ENCODE data around the gene OSGIN1.
"Not testable (repeated sequence)": the region's sequence is repeated elsewhere in the genome, so short reads cannot be mapped to it uniquely, and the experiment has no call there.

Gene OSGIN1

DNA sequence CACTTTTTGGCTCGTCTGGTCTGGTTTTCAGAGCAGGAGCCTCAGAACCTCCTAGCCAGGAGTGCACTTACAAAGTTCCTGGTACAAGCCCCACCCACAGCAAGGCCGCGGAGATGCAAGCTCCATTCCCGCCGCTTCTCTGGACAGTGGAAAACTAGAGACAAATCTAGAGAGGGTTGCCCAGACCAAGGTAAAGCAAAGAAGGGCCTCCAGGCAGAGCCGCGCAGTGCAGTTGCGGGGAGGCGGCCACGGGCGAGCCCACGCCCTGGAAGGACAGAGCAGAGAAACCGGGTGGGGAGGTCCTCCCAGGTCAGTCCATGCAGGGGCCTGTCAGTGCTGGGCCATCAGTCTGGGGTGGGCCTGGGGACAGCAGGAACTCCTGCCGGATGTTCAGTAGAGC is 11.0 kb upstream of the OSGIN1 start:
- DNase-seq = no peak

DNA sequence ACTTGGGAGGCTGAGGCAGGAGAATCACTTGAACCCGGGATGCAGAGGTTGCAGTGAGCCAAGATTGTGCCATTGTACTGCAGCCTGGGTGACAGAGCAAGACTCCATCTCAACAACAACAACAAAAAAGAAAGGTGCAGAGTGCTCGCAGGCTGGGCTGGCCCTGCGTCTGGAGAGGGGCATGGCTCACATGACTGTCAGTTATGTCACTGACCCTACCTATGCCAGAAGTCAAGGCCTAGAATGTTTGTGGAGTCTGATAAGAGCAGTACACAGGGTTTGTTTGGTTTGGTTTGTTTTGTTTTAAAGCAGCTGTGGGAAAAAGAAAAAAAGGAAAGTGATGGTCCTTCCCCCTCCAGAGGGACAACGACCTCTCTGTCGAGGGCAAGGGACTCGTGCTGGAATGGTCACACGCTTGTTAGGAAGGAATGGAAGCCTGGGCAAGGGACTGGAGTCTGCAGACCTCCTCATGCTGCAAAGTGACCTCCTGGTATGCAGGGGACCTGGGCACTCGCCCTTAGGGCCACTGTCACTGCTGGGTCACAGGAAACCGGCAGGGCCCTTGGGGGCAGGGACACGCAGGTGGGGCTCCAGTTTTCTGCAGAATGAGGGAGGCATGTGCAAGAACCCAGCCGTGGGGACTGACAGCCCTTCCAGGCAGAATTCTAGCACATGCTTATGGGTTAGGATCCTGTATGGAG is 10.1 kb upstream of the OSGIN1 start:
- no peak for DNase-seq

- no peak for DNase-seq
Measured at GRCh38 chr16:83943516-83944050, 9.5 kb upstream of the OSGIN1 start.

- no peak for DNase-seq
Measured at GRCh38 chr16:83945587-83945986, 7.5 kb upstream of the OSGIN1 start.

- no peak for DNase-seq
Measured at GRCh38 chr16:83946154-83946780, 6.8 kb upstream of the OSGIN1 start.

DNA sequence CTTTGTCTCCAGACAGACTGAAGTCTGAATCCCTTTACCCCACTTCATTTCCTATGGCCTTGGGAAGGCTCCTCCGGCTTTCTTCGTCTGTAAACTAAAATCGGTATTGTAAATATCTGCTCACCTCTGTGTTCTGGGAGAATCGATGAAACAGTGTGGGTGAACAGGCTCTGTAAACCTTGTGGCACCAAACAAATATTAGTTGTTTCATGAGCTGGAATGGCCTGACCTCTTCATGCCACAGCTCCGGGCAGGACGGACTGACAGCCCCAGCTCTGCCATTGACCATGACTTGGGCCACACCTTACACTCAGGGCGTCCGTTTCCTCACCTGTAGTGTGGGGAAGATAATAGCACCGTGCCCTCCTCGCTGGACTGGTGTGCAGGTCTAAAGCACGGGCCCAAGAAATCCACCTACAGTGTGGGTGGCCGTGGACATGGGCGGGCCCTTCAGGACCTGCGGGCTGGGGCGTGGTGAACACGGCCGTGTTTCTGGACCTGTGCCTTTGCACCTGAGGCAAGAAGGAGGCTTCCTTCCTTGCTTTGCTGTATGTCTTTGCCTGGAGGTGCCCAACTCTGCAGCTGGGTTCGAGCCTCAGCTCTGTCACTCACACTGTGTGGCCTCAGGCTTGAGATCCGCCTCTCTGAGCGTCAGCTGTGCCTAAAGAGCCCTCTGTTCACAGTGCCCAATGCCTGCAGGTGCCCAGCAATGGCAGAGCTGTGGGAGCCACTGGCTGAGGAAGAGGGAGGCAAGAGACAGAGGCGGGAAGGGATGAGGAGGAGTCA is 6.1 kb upstream of the OSGIN1 start:
- DNase-seq = no peak

DNA sequence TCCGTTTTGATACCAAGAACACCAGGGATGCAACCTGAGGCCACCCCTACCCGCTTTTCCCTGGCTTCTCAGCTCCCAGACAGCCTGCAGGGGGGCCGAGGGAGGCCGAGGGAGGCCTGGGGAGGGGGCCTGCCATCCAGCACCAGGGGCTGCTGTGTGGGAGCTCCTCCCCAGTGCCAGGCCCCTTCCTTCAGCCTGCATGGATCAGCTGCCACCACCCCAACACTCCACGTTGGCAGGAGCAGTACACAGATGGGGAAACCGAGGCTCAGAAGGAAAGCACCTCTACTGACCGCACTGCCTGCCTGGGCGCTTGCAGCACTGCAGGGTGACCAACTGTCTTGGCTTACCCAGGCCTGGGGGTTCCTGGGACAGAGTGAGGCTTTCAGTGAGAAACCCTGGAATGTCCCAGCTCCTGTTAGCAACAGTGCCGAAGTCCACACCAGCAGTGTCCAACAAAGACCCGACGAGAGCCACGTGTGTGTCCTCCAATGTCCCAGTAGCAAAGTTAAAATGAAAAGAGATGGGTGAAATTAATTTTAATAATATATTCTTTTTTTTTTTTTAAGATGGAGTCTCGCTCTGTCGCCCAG is 5.3 kb upstream of the OSGIN1 start:
- DNase-seq = no peak

- no peak for DNase-seq
Measured at GRCh38 chr16:83948914-83949723, 3.9 kb upstream of the OSGIN1 start.

DNA sequence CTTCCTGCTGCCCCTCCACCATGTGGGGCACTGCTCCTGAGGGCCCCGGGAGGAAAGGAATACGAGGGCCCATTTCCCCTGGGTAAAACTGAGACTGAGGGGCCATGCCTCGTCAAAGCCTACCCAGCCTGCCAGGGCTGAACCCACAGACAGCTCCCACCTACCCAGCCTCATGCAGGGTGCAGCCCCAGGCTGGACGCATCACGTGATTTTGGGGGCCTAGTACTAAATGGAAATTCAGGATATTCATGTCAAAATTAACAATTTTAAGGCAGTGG is 3.4 kb upstream of the OSGIN1 start:
- DNase-seq = no peak

DNA sequence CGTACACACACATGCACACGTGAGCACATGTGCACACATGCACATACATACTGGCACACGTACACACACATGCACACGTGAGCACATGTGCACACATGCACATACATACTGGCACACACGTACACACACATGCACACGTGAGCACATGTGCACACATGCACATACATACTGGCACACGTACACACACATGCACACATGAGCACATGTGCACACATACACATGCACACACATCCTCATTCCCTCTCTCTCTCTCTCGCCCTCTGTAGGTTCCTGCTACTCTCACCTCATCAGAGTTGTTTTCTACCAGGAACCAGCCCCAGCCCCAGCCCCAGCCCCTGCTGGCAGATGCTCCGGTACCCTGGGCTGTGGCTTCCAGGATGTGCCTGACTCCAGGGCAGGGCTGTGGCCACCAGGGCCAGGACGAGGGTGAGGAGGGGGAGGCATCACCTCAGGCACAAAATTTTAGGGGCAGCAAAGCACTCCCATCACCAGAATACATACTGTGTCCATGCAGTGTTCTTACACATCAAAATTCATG is 2.1 kb upstream of the OSGIN1 start:
- not testable (repeated sequence) for DNase-seq

DNA sequence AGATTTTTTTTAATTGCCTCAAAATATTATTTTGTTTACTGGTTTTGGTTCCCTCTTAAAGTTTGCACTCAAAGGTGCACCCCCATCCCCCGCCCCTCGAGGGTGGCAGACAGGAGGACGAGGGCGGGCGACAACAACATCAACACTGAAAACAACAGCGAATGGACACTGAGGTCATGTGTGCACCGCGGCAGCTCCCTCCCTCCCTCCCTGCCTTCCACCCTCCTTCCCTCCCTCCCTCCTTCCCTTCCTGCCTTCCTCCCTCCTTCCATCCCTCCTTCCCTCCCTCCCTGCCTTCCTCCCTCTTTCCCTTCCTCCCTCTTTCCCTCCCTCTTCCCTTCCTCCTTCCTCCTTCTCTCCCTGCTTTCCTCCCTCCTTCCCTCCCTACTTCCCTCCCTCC is 1.5 kb upstream of the OSGIN1 start:
- no peak for DNase-seq

- no peak for DNase-seq
Measured at GRCh38 chr16:83952587-83952939, 477 bp upstream of the OSGIN1 start.

- no peak for DNase-seq
Measured at GRCh38 chr16:83953796-83954576, 946 bp downstream of the OSGIN1 start.

DNA sequence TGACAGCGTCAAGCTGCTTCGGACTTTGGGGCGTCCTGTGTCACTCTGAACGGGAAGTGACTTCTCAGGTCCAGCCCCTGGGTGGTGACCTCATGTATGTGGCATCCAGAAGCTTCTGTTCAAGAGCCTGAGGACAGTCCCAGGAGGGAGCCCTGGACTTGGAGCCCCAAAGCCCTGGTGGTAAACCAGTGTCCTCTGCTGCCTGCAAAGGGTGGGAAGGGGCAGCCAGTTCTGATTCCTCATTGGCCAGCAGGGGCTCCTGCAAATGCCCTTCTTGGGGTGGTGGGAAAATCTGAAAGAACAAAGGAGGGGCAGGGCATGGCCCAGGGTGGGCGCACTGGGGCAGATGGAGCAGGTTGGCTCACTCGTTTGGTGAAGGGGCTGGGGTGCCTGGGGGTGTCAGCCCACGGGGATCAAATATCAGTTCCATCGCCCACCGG is 1.6 kb downstream of the OSGIN1 start:
- no peak for DNase-seq

- DNase-seq = no peak
Measured at GRCh38 chr16:83955218-83956130, 2.4 kb downstream of the OSGIN1 start.

DNA sequence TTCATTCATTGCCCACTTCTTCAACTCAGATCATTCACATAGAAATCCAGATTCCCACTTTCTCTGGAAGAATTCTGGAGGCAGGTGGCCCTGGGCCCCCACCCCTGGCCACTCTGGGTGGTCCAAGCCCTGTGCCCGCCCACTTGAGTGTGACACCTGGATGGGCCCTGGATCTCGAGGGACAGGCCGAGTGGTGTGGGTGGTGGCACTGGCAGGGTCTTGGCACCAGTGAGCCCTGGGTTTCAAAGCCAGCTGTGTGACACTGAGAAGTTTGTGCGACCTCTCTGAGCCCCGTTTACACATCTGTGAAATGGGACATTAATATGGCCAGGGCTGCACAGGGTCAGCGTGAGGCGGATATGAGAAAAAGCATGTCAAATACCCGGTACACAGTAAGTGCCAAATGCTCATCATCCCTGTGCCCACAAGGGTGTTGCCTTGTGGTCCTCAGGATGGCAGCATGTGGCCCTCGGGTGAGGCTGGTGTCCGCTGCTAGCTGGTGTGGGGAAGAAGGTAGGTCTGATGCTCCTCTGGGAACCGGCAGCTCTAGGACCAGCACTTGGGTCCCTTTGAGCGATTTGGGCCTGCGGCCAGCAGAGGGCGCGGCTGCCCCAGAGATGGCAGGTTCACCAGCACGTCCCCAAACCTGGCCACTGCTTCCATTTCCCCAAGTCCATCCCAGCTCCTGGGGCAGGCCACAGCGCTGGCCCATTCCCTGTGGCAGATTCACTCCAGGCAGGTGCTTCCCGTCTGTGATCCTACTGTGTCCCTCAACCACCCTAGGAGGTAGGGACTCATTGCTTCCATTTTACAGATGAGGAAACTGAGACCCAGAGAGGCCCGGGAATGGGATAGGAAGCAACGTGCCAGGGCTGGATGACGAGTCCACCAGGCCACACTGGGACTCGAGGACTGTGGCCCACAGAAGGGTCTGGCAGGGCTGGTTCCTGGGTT is 3.6 kb downstream of the OSGIN1 start:
- peak; percentile 5 to 59 for DNase-seq

DNA sequence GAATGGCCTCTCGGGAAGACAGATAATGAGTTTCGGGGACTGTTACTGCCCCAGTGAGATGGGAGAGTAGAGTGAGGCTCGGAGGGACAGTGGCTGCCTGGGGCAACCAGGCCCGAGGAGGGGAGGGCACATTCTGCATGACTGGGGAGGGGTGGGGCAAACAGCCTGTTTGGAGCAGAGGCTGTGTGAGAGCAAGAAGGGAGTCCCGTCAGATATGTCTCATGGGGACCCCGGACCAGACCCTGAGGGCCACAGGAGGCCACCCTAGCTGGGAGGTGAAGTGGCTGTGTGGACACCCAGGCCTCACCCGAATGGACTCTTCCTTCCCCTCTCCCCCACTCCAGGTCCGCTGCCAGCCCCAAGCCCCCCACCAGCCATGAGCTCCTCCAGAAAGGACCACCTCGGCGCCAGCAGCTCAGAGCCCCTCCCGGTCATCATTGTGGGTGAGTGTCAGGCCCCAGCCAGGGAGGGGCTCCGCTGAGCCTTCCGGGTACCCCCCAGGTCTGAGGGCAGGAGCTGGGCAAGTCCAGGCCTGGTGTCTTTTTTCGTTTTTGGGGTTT is 4.3 kb downstream of the OSGIN1 start:
- DNase-seq = no peak

DNA sequence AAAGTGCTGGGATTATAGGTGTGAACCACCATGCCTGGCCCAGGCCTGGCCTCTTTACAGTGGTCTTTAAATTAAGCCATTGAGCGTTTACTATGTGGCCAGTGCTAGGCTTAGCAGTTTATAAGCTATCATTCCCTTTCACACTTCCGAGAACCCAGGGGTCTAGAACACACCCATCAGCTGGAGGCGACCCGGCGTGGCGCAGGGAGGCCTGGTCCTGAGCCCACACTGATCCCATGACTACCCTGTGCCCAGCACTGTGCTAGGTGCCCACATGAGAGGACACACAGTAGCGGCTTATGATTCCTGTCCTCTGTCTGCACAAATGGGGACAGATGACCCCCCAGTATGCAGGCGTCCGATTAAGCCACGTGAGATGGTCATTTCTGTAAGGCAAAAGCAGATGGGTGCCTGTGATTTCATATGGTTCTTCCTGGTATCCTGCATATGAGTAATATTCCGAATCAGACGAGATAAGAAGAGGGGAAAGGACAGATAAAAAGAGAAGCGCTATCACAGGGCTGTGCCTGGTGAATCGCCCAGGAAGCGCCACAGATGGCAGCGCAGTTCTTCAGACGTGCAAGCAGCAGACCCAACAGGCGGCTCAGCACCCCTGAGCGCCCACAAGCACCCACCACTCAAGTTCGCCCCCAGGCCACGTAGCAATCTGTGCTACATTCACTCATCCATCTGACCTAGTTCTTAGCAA is 5.3 kb downstream of the OSGIN1 start:
- no peak for DNase-seq
